Measurements from ENCODE around the gene EHBP1. TPM values are rescaled to one million over a fixed set of nuclear protein-coding genes. Genes with fewer than 3 reads are reported as not detected.

EHBP1 gene
- total RNA-seq, 1 donor from 2014 or later: 25.7 TPM

DNA sequence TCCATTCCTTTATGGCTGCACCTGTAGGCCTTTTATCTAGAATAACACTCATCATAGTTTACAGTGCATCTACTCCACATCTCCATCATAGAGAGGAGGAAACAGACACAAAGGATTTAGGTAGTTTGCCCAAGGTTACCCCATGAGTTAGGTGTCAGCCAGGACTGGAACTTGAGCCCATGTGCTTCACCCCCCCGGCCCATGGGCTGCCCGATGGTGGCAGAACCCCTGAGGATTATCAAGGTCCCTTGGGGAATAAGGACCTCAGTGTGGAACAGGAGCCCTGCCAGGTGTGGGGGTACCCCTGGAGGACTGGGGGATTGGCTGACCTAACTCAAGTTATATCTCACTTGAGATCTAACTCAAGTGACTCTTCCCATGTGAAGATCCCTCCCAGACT, 198.8 kb downstream of the EHBP1 start:
- DNase-seq (ENCODE audit: missing footprints): no peak
- ATAC-seq: no peak
- intact Hi-C loops (cut with DNase I): no loop called here

DNA sequence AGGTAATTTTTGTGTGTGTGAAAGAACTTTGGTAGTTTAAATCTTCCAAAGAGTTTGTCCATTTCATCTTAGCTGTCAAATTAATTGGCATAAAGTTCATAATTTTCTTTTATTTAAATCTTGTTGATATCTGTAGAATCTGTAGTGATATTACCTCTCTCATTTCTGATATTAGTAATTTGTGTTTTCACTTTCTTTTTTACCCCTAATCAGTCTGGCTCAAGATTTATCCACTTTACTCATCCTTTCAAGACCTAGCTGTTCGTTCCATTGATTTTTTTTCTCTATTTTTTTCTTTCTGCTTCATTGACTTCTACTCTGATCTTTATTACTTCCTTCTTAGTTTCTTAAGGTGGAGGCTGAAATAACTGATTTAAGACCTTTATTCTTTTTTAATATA, 202.6 kb downstream of the EHBP1 start:
- ATAC-seq: no peak
- intact Hi-C loops (cut with DNase I): no loop called here
- no peak for DNase-seq (ENCODE audit: missing footprints)

DNA sequence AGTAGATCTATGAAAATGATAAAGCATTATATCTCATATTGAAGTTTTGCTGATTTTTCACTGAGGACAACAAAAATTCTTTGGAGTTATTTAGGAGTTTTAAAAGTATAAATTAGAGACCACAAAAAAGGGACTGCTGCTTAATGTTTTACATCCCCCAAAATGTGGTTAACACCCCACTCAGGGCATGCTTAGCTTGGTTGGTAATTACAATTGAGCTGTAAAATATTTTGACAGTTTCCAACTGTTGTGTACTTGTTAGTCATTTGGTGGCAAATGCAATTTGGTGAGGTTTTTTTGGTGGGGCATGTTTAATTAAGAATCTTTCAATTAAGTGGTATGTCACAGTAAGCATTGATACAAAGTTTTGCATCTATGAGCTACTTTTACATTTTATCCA, 207.8 kb downstream of the EHBP1 start:
- DNase-seq (ENCODE audit: missing footprints) (no peak), ATAC-seq (no peak)
- intact Hi-C loops (cut with DNase I): no loop called here

DNA sequence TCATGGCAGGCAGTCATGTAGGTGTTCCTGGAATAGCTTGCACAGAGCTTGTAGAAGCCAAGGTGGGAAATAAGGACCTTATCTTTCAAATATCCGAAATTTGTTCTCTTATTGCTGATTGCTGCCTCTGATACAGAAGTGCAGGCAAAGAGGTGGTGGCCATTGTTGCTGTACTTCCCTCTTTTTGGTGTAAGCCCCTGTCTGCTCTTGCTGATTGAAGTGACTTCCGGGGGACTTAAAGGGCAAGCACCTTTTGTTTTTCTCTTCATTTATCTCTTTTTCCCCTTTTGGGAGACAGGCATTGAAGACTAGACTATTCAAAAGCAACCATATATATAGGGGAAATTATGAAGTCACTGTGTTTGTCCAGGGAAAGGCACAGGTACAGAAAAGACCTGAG, 213.5 kb downstream of the EHBP1 start:
- no peak for ATAC-seq
- intact Hi-C loops (cut with DNase I): no loop called here

DNA sequence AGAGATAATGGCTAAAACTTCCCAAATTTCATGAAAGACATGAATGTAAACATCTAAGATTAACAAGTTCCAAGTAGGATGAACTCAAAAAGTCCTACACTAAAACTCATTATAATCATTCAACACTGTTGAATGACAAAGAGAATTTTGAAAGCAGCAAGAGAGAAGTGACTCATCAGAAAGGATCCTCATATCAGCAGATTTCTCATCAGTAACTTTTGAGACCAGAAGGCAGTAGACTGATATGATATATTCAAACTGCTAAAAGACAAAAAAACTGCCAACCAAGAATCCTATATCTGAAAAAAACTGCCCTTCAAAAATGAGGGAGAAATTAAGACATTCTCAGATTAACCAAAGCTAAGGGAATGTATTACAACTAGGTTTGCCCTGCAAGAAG, 214.6 kb downstream of the EHBP1 start:
- ATAC-seq: no peak
- no peak for DNase-seq (ENCODE audit: missing footprints)
- intact Hi-C loops (cut with DNase I): no loop called here

More for the DNA sequence above, 213.5 kb downstream of the EHBP1 start:
- DNase-seq (ENCODE audit: missing footprints): no peak

DNA sequence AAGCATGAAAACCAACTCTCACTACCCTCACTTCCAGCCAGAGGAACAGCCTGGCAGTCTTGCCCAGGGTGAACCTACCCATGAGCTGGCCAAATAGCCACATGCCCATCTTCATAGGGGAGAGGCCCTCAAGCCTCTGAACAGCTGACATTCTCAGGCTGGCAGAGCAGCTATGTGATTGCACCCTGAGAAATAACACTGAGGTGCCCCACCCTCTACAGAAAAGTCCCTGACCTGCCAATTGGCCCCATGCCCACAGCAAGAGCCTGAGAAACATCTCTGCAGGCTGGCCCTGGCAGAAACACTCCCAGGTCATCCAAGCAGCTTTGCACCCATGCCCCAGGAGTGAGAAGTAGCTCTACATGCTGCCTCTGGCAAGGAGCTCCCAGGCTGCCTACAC, 217.7 kb downstream of the EHBP1 start:
- intact Hi-C loops (cut with DNase I): no loop called here
- ATAC-seq (no peak), DNase-seq (ENCODE audit: missing footprints) (no peak)

DNA sequence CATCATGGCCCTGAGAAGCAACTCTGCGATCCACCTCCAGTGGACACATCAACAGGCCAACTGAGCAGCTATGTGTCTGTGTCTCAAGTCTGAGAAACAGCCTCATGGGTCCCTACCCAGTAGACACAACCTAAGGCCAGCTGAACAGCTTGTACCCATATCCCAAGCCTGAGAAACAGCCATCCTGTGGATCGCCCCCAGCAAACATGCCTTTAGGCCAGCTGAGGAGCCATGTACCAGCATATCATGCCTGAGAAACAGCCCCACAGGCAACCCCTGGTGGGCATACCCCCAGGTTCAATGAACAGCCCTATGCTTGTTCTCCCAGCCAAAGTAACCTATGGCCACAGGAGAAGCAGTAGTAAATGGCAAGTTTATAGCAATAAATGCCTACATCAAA, 218.4 kb downstream of the EHBP1 start:
- no peak for DNase-seq (ENCODE audit: missing footprints)
- ATAC-seq: no peak
- intact Hi-C loops (cut with DNase I): no loop called here

DNA sequence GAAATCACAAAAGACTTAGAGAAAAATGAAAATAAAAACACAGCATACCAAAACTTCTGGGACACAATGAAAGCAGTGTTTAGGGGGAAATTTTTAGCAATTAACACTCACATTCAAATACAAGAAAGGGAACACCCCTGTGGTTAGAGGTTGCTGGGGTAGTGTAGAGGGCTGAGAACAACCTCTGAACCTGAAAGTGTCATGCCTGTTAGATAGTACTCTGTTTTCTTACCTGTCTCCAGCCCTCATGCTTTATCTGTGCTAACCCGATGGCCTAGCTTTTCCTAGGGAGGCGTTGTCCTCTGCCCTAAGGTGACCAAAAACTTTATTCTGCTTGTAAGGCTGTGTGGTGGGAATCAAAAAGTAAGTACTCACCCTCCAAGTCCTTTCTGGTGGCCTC, 222.5 kb downstream of the EHBP1 start:
- ATAC-seq (no peak), DNase-seq (ENCODE audit: missing footprints) (no peak)
- intact Hi-C loops (cut with DNase I): no loop called here

DNA sequence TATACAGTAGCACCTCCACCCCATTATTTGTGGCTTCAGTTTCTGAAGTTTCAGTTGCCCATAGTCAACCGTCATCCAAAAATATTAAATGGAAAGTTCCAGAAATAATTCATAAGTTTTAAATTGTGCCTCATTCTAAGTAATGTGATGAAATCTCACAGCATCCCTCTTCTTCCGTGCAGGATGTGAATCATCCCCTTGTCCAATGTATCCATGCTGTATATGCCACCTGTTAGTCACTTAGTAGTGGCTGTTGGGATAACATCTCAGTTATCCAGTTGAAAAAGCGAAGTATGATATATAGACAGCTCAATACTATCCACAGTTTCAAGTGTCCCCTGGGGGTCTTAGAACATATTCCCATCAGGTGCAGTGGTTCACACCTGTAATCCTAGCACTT, 226.0 kb downstream of the EHBP1 start:
- DNase-seq (ENCODE audit: missing footprints) (no peak), ATAC-seq (no peak)
- intact Hi-C loops (cut with DNase I): no loop called here

DNA sequence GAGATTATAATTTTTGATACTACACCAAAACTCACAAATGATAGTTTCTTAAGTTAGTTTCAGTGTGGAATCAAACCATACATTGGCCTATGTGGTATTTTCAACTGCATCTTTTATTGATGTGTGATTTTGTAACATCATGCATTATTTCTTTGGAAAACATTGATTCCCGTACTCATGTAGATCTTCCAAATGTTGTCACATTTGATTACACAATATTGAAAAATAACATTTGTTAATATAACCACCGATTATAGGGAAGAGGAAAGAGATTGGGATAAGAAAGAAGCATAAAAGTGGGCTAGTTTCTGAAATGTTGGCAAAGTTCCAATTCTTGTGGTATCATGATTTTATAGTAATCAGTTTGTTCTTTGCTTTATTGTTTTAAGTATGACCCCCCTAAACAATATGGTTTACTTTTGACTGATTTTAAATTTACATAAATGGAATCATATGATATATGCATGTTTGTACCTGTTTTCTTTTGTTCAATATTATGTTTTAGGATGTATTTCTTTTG, 227.9 kb downstream of the EHBP1 start:
- no peak for ATAC-seq
- intact Hi-C loops (cut with DNase I): no loop called here
- no peak for DNase-seq (ENCODE audit: missing footprints)

DNA sequence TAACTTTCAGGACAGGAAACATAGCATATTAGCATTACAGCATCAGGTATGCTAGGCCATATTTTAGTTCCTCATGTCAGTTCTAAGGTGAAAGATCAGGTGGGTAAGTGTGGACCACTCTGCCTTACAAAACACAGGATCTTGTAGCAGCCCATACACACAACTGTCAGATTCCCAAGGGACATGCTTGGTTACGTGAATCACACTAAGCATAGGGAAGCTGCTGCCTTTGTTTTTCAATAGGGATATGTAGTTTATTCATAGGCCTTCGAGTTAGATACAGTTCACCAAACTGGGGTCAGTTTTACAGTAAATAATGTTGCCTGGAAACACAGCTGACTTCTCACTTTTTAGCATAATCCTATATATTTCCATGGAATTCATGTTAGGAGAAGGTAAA, 229.0 kb downstream of the EHBP1 start:
- no peak for ATAC-seq
- no peak for DNase-seq (ENCODE audit: missing footprints)
- intact Hi-C loops (cut with DNase I): no loop called here

DNA sequence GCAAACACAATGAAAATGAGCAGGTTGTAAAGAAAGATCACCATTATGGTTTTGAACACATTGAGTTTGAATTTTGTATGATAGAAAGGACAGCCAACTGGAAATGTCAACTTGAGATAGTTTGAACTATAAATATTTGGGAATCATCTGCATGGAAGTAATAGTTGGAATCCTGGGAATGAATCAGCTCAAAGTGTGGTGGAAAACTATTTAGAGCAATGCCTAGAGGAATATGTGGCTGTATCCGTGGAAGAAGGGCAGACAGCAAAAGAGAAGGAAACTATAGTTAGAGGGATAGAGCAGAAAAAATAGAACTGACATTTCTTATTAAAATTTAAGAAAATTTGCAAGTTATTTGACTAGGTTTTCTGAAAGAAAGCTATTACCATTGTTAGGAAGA, 232.6 kb downstream of the EHBP1 start:
- ATAC-seq: no peak
- intact Hi-C loops (cut with DNase I): no loop called here
- no peak for DNase-seq (ENCODE audit: missing footprints)

DNA sequence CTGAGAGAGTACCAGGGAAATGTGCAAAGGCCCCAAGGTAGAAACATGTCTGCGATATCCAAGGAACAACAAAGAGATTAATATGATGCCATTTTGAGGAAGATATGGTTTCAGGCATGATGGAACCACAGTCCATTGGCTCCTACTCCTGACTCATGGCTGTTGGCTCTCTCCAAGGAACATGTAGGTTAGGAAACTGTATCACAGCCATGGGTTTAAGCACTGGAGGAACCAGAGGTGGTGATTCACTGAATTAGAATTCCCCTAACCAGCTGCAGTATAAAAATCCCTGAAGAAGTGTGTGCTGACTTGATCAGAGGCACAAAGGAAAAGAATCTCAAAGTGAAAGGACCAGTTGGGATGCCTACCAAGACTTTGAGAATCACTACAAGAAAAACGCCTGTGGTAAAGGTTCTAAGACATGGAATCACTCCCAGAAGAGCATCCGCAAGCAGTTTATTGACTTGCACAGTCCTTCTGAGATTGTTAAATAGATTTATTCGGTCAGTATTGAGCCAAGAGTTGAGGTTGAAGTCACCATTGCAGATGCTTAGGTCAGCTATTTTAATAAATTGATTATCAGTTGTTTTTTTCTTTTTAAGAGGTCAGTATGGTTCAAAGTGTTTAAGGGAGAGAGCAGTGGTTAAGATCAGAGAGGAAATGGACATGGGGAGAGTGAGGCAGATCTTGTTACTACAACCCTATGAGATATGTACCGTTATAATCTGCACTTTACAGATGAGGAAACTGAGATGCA, 234.4 kb downstream of the EHBP1 start:
- DNase-seq (ENCODE audit: missing footprints): no peak
- ATAC-seq: no peak
- intact Hi-C loops (cut with DNase I): no loop called here

DNA sequence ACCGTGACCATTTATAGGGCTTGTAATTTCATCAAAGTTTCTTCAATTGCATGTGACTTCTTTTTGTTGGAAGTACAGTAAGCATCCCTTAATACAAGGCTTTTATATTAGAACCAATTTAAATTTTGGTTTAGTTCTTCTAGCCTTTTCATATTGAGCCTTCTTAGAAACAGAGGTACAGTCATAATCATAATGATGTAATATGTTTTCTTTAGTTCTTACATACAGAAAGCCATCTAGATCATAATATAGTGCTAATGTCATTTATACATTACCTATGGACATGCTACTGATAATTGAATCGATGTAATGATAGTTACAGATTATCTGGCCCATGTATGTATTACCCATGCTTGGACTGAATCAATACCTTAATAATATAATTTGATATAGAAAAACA, 235.2 kb downstream of the EHBP1 start:
- intact Hi-C loops (cut with DNase I): no loop called here
- DNase-seq (ENCODE audit: missing footprints) (no peak), ATAC-seq (no peak)

DNA sequence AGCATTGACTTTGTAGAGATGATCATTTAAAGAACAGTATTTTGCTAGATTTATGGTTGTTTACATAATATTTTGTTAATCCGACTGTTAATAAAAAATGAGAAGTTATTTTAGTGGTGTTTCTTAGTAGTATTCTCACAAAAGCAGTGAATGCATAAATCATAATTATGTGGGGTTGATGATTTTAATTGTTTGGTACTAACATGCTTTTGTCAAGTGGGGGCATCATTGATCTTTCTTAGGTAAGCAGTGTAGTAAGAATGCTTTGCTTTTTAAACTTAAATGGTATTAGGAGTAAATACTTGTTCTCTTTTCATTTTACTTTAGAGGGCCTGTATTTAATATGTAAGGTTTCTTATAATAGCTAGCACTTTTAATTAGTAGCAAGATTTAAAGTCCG, 235.9 kb downstream of the EHBP1 start:
- DNase-seq (ENCODE audit: missing footprints): no peak
- intact Hi-C loops (cut with DNase I): no loop called here
- ATAC-seq: no peak

DNA sequence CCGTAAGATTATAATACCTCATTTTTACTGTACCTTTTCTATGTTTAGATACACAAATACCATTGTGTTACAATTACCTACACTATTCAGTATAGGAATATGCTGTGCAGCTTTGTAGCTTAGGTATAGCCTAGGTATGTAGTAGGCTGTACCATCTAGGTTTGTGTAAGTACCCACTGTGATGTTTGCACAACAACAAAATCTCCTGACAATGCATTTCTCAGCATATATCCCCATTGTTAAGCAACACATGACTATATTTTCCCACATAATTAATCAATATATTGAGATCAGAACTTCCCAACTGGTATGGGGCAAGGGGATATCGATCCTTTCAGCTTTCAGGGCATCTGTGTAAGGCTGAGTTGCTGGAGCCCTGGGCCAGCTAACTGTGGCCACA, 238.8 kb downstream of the EHBP1 start:
- DNase-seq (ENCODE audit: missing footprints) (no peak), ATAC-seq (no peak)
- intact Hi-C loops (cut with DNase I): no loop called here

DNA sequence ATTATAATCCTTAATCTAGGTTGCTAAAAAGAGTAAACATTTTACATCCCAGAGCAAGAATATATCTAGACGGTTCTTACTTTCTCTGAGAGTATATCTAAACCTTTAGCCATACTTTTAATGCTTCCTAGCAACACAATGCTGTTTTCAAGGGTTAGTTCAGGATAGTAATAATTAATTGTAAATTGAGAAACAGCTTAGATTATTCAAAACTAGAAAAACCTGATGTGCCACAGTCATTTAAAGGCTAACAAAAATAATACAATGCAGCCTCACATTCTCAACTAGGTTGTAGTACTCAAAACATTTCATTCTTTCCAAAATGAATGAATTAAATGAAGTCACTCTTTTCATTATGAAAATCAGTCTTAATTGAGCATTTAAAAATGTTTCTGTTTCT, 241.9 kb downstream of the EHBP1 start:
- ATAC-seq: no peak
- intact Hi-C loops (cut with DNase I): no loop called here
- no peak for DNase-seq (ENCODE audit: missing footprints)

DNA sequence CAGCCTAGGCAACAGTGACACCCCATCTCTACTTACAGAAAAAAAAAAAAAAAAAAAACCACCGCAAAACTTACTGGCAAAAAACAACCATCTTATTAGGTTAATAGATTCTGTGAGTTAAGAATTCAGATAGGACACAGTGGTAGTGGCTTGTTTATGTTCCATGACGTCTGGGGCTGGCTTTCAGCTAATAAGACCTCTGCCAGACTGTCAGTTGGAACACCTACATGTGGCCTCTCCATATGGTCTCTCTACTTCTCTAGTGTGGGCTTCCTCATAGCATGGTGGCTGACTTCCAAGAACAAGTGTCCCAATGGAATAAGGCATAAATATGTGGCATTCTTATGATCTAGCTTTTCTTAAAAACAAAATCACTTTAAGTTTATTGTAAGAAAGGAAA, 251.1 kb downstream of the EHBP1 start:
- intact Hi-C loops (cut with DNase I): no loop called here
- ATAC-seq (no peak), DNase-seq (ENCODE audit: missing footprints) (no peak)

DNA sequence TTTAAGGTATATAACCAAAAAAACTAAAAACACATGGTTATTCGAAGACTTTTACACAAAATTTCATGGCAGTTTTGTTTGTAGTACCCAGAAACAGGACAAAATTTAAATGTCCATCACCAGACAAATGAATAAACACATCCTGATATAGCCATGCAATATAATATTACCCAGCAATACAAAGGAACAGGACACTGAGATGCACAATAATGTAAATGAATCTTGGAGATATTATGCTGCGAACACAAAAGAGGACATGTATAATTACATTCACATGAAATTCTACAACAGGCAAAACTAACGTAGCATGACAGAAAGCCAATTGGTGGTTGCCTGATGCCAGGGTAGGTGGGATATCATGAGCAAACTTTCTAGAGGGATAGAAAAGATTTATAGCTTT, 252.7 kb downstream of the EHBP1 start:
- ATAC-seq (no peak), DNase-seq (ENCODE audit: missing footprints) (no peak)
- intact Hi-C loops (cut with DNase I): no loop called here

DNA sequence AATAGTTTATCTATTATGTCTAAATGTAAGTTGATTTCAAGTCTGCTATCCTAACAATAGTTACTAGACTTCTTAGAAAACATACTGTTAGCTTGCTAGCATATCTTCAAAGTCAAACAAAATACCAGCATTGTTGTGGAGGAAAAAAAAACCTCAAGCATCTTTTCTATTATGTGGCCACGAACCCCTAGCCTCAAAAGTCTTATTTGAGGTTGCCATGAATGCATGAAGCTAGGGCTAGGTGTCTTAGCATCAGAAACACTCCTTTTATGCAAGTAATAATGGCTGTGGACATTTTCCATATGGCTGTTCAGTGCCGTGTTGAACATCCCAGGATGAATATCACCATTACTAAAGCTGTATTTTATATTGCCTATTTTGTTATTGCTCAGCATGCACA, 258.5 kb downstream of the EHBP1 start:
- ATAC-seq (no peak), DNase-seq (ENCODE audit: missing footprints) (no peak)
- intact Hi-C loops (cut with DNase I): no loop called here

DNA sequence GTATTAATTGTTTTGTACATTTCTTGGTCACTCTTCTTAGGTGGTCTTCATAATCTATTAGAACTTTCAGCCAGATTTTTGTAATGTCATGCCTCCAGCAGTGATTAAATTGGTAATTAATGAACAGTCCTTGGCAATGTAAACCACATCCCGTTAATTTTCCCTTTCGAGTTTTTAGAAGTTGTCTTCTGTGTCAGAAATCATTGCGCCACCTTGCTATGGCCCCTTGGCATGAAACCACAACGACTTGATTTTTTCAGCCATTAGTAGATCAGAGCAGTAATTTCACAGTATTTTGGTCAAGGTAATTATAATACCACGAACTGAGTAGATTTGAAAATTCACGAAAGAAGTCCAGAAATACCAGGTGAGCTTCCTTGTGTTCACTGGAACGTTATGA, 259.2 kb downstream of the EHBP1 start:
- DNase-seq (ENCODE audit: missing footprints): no peak
- ATAC-seq: no peak
- intact Hi-C loops (cut with DNase I): no loop called here

All from Right ventricle myocardium inferior (tissue), 1 donor.